NCI-H748 (cell line): Measurements from ENCODE around the gene C16orf74.

Experiments used
- DNase-seq: peaks from one replicate; lab custom pipeline; 2025; ENCODE audit not compliant: unreplicated experiment; lab: John Stamatoyannopoulos, UW

The C16orf74 gene

DNA sequence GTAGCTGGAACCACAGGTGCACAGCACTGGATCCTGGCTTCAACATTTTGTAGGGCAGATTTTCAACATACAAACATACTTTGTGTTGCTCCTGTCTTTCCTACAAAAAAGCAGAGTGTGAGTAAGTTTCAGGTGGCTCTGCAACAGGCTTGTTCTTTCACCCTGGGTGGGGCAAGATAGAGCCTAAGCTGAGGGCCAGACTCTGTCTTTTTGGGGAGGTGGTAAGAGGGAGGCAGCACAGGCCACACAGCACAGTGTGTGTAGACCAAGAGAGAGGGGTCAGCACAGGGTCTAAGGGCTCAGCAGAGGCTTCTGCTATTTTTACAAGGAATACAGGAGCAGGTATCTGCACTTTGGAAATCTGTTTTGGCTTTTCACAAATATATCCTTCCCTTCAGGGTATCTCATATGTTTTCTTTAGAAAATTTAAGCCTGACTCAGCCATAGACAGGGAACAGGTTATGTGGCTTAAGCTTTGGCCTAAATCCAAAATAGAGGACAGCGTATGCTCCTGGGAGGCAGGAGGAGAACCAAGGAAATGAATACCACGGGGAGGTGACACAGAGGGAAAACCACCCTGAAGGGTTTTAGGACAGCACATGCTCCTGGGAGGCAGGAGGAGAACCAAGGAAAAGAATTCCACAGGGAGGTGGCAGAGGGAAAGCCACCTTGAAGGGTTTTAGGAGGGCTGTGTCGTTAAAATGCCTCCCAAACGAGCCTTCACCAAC is 26.9 kb upstream of the C16orf74 start:
- DNase-seq = no peak

GRCh38 chr16:85774811-85775210 is 23.9 kb upstream of the C16orf74 start:
- no peak for DNase-seq

DNA sequence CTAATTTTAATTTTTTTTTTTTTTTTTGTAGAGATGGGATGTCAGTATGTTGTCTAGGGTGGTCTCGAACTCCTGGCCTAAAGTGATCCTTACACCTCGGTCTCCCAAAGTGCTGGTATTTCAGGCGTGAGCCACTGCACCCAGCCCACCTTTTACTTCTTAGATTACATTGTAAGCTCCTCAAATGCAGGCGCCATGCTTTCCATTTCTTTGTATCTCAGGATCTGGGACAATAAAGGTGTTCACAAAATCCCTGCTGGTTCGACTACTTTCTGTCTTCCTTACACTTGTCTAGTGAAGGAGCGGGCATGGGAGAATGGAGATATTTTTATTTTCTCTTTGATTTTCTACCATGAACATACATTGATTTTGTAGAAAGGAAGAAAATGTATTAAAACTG is 23.2 kb upstream of the C16orf74 start:
- no peak for DNase-seq

GRCh38 chr16:85773044-85773443 is 22.1 kb upstream of the C16orf74 start:
- no peak for DNase-seq

DNA sequence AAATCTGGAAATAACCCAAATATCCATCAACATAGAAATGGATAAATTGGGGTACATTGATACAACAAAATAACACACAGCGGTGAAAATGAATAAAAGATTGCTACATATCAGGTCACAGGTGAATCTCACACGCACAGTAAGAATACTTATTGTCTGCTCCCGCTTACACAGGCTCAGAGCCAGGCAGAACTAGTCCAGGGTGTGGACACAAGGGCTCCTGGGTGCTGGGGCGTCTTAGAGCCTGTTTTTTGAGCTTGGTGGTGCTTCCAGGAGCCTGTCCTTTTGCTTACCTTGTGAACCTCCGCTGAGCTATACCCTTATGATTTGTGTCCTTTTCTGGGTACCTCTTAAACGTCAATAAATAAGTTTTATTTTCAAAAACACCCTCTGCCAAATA is 19.8 kb upstream of the C16orf74 start:
- DNase-seq = no peak

DNA sequence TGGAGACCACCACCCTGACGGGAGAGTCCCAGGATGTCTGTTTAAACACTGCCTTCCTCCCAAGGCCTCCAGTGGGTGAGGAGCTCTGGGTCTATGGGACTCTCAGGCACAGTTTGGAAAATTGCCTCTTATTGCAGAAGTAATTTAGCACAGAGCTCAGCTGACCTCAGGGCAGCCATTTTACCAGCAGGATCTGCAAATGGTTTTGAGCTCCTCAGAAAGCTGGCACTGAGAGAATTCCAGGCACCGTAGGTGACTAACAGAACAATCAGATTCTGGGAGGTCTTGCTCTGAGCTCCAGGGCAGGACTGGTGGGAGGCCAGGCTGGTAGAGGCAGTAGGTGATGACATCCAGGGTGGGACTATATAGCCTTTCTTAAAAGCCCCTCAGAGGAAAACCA is 17.3 kb upstream of the C16orf74 start:
- no peak for DNase-seq

GRCh38 chr16:85767531-85767930 is 16.6 kb upstream of the C16orf74 start:
- no peak for DNase-seq

GRCh38 chr16:85765767-85766166 is 14.9 kb upstream of the C16orf74 start:
- no peak for DNase-seq

DNA sequence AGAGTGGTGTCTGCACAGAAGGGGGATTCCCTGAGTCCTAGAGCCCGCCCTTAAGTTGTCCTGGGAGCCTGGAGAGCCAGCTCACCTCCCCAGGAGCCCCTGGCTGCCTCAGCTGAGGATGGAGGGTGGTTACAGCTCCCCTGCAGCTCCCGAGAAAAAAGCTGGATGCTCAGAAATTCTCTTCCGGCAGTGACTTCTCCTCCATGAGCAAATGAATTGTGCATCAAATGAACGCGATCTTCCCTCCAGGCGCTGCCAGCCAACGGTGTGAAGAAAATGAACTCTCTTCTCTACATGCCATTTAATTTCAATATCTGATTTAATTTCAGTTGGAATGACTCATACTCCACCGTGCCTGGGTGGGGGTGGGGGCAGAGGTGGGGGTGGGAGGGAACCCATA is 14.3 kb upstream of the C16orf74 start:
- no peak for DNase-seq

GRCh38 chr16:85763616-85764015 is 12.7 kb upstream of the C16orf74 start:
- DNase-seq = no peak

GRCh38 chr16:85762970-85763369 is 12.1 kb upstream of the C16orf74 start:
- DNase-seq = no peak

DNA sequence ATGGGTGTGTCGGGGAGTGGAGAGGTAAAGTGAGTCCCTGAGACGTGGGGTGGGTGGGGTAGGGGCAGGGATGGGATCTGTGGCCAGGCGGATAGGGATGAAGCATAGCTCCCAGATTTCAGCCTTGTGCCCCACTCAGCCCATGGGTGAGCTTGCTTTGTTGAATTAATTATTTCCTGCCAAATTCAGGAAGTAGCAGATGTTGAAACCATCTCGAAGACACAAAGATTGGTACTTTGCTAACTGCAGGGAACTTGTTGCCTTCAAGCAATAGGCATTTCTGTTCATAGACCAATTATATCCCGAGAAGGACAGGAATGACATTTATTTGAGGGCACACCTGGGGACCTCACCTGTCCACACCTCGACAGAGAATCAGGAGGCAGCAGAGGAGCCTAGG is 11.0 kb upstream of the C16orf74 start:
- DNase-seq = no peak

GRCh38 chr16:85759631-85760419 is 8.9 kb upstream of the C16orf74 start:
- DNase-seq = peak; percentile 30

- no peak for DNase-seq
Observed at GRCh38 chr16:85759136-85759535, 8.2 kb upstream of the C16orf74 start.

GRCh38 chr16:85757341-85757822 is 6.5 kb upstream of the C16orf74 start:
- no peak for DNase-seq

DNA sequence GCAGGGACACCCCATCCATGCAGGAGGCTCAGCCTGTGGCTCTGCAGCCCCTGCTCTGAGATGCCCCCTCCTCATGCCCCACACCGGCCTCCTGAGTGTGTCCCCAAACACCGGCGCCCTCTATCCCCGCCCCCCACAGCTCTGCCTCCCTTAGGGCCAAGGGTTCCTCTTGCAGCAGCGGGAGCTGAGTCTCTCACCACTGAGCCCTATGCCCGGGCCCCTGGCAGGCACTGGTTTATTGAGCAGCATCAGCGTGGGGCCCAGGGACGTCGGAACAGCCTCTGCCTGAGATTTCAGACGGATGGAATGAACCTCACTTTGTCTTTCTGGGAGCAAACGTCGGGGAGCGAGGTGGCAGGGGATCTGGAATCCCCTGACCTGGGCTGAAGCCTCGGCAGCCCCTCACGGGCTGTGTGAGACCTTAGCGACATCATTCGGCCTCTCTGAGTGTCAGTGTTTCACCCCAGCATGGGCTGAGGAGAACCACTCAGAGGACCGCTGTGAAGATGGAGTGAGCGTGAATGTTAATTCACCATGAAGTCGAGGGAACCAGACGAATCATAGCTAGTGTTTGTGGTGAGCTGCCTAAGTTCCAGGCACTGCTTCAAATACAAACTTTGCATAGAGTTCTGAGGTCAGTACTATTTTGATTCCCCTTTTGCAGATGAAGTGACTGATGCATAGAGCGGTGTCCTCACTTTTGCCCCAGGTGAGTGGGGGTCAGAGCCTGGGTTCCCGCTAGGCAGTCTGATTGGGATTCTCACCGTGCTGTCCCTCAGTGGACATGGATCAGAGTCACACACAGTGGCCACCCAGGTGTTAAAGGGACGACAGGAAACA is 5.3 kb upstream of the C16orf74 start:
- DNase-seq = no peak

- no peak for DNase-seq
Observed at GRCh38 chr16:85754413-85754812, 3.5 kb upstream of the C16orf74 start.

GRCh38 chr16:85753976-85754375 is 3.1 kb upstream of the C16orf74 start:
- no peak for DNase-seq

DNA sequence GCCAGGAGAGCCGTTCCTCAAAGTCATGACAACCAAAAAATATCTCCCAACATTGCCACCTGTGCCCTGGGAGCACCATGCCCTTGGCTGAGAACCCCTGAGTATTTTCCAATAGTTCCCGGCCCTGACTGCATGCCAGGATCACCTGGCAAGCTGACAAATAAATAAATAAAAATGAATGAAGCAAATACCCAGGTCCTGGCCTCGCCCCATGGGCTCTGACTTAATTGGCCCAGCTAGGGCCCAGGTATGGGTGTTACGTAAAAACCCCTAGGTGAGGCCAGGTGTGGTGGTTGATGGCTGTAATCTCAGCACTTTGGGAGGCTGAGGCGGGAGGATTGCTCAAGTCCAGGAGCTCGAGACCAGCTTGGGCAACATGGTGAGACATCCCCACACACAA is 2.7 kb upstream of the C16orf74 start:
- no peak for DNase-seq

DNA sequence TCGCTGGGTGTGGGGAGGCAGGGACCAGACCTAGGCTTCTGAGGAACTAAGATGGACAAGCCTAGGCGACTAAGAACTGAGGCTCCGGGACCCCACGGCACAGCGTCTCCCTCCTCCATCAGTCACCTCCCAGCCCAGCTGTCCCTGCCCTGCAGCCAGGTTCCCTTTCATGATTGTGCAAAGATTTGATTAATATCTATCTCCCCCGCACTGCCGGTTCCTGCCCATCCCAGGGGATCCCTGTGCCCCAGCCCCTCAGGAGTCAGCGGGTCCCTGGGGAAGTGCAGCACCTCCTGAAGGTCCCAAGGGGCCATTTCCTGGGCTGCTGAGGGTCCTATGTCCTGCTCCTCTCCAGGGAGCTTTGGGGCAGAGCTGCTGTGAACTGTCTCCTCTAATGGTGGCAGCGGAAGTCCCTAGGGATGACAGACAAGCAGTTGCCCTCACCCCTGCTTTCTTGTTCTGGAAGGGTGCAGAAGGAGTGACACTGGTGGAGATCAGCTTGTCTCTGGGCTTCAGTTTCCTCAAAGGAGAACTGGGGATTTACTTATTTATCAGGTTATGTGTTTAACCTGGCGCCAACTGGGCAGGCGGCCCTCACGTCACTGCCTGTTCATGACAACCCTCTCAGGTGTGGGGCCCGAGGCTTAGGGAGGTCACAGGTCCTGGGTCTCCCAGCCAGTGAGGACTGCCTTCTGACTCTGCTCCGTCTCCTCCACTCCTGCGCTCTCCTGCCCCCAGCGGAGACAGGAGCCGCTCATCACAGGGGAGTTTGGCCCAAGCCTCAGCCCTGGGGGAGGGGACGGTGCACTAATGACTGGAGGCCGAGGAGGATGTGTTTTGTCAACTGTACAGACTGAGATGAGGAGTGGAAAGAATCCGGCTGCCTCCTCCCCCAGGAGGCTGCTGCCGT is 1.9 kb upstream of the C16orf74 start:
- DNase-seq = no peak
